GM21528 (cell line): ENCODE measurements around the gene ROGDI.

Experiments used
- ATAC-seq: cut with Tn5 transposase; IDR thresholded peaks from one replicate; pipeline ENCODE4 v1.9.1; 2021; ENCODE audit warnings: mild to moderate bottlenecking, moderate library complexity; ENCODE audit not compliant: unreplicated experiment, low FRiP score

ROGDI gene

GRCh38 chr16:4769306-4769638 lies 33.2 kb downstream of the ROGDI start:
- no peak for ATAC-seq

GRCh38 chr16:4768549-4769305 lies 33.7 kb downstream of the ROGDI start:
- ATAC-seq, result peak; percentile 60

GRCh38 chr16:4767872-4768548 lies 34.4 kb downstream of the ROGDI start:
- no peak for ATAC-seq

GRCh38 chr16:4766875-4767628 lies 35.4 kb downstream of the ROGDI start, which contains the start of gene ZNF500:
Gene ZNF500 (minus strand): TSS chr16:4767162. CDS start chr16:4765978, 1,184 bp downstream.
- ATAC-seq, result peak; percentile 80

- ATAC-seq, result no peak
Observed at GRCh38 chr16:4765511-4766474, 36.6 kb downstream of the ROGDI start.

GRCh38 chr16:4763791-4764190 lies 38.6 kb downstream of the ROGDI start:
- no peak for ATAC-seq

- ATAC-seq, result no peak
Observed at GRCh38 chr16:4762205-4762604, 40.2 kb downstream of the ROGDI start.

- no peak for ATAC-seq
Observed at GRCh38 chr16:4760221-4760910, 42.1 kb downstream of the ROGDI start.

GRCh38 chr16:4755687-4756086 lies 46.7 kb downstream of the ROGDI start:
- ATAC-seq, result no peak

GRCh38 chr16:4754865-4755264 lies 47.6 kb downstream of the ROGDI start:
- no peak for ATAC-seq

GRCh38 chr16:4753227-4753626 lies 49.2 kb downstream of the ROGDI start:
- no peak for ATAC-seq

- ATAC-seq, result no peak
Observed at GRCh38 chr16:4752351-4753100, 49.9 kb downstream of the ROGDI start.

- no peak for ATAC-seq
Observed at GRCh38 chr16:4750896-4751295, 51.5 kb downstream of the ROGDI start.

- ATAC-seq, result no peak
Observed at GRCh38 chr16:4749700-4750257, 52.7 kb downstream of the ROGDI start.

- ATAC-seq, result no peak
Observed at GRCh38 chr16:4748682-4749411, 53.6 kb downstream of the ROGDI start.

GRCh38 chr16:4747906-4748681 lies 54.3 kb downstream of the ROGDI start:
- no peak for ATAC-seq

GRCh38 chr16:4746991-4747574 lies 55.4 kb downstream of the ROGDI start:
- ATAC-seq, result no peak
